Dendritic cell treated with granulocyte-macrophage colony-stimulating factor and Interleukin-4, amounts not matched to agents 40 ng/mL and 50 ng/mL, for 4 days (primary cell): ENCODE results near the gene CARD18.
A peak's percentile ranks its signal among the peaks of the same experiment; 100 is the strongest.

ENCODE experiments used
- H3K27ac Mint-ChIP-seq: one replicate; pipeline ENCODE4 v1.8.0; 2022; ENCODE audit warnings: mild to moderate bottlenecking, mixed read lengths
- H3K27me3 Mint-ChIP-seq: one replicate; pipeline ENCODE4 v1.8.0; 2022; ENCODE audit warnings: mild to moderate bottlenecking, mixed read lengths
- H3K36me3 Mint-ChIP-seq: one replicate; pipeline ENCODE4 v1.8.0; 2022; ENCODE audit warnings: low read depth, mixed read lengths
- H3K4me1 Mint-ChIP-seq: one replicate; pipeline ENCODE4 v1.8.0; 2022; ENCODE audit warnings: low read depth, mixed read lengths
- H3K4me3 Mint-ChIP-seq: one replicate; pipeline ENCODE4 v1.8.0; 2022; ENCODE audit warnings: mild to moderate bottlenecking, moderate library complexity, mixed read lengths
- H3K9me3 Mint-ChIP-seq: one replicate; pipeline ENCODE4 v1.8.0; 2022; ENCODE audit warnings: mixed read lengths
- intact Hi-C: fragments of 100-400 bp; cut with micrococcal nuclease; formaldehyde crosslinking; loops from one replicate; pipeline ENCODE4 v1.15.0; 2022

CARD18 gene

GRCh38 chr11:105155679-105156078 lies 16.1 kb upstream of the CARD18 start:
- H3K4me1 Mint-ChIP-seq = peaks cover 10% of the 10 kb centered on the region
- no peaks in the 10 kb centered on the region for H3K27me3 Mint-ChIP-seq
- H3K9me3 Mint-ChIP-seq = peaks cover 9% of the 10 kb centered on the region
- intact Hi-C loops = no loop called here
- no peak overlapping the region for H3K4me3 Mint-ChIP-seq
- no peaks in the 10 kb centered on the region for H3K36me3 Mint-ChIP-seq
- no peak overlapping the region for H3K27ac Mint-ChIP-seq

- Mint-ChIP-seq H3K27ac (no peak overlapping the region), H3K4me1 (peaks cover 8% of the 10 kb centered on the region), H3K27me3 (no peaks in the 10 kb centered on the region), H3K4me3 (no peak overlapping the region), H3K36me3 (no peaks in the 10 kb centered on the region), H3K9me3 (peaks cover 9% of the 10 kb centered on the region)
- intact Hi-C loops = no loop called here
Observed at GRCh38 chr11:105153392-105153791, 13.8 kb upstream of the CARD18 start.

- Mint-ChIP-seq H3K36me3 (no peaks in the 10 kb centered on the region), H3K4me1 (peaks cover 5% of the 10 kb centered on the region), H3K9me3 (peaks cover 9% of the 10 kb centered on the region), H3K27ac (no peak overlapping the region), H3K27me3 (no peaks in the 10 kb centered on the region), H3K4me3 (no peak overlapping the region)
- intact Hi-C loops = no loop called here
Observed at GRCh38 chr11:105152560-105152959, 13.0 kb upstream of the CARD18 start.

GRCh38 chr11:105152021-105152512 lies 12.5 kb upstream of the CARD18 start:
- Mint-ChIP-seq H3K4me3 (no peak overlapping the region), H3K36me3 (no peaks in the 10 kb centered on the region), H3K9me3 (peaks cover 9% of the 10 kb centered on the region), H3K27ac (no peak overlapping the region), H3K27me3 (no peaks in the 10 kb centered on the region), H3K4me1 (peaks cover 5% of the 10 kb centered on the region)
- intact Hi-C loops = no loop called here

GRCh38 chr11:105149477-105149876 lies 9.9 kb upstream of the CARD18 start:
- H3K27me3 Mint-ChIP-seq = no peaks in the 10 kb centered on the region
- no peaks in the 10 kb centered on the region for H3K36me3 Mint-ChIP-seq
- no peak overlapping the region for H3K27ac Mint-ChIP-seq
- H3K4me3 Mint-ChIP-seq = no peak overlapping the region
- no peaks in the 10 kb centered on the region for H3K9me3 Mint-ChIP-seq
- intact Hi-C loops = no loop called here
- peaks cover 5% of the 10 kb centered on the region for H3K4me1 Mint-ChIP-seq

- no peaks in the 10 kb centered on the region for H3K9me3 Mint-ChIP-seq
- no peaks in the 10 kb centered on the region for H3K27me3 Mint-ChIP-seq
- H3K36me3 Mint-ChIP-seq = no peaks in the 10 kb centered on the region
- intact Hi-C loops = no loop called here
- peaks cover 11% of the 10 kb centered on the region for H3K4me1 Mint-ChIP-seq
- H3K4me3 Mint-ChIP-seq = no peak overlapping the region
- no peak overlapping the region for H3K27ac Mint-ChIP-seq
Observed at GRCh38 chr11:105148241-105148640, 8.7 kb upstream of the CARD18 start.

GRCh38 chr11:105144887-105145286 lies 5.3 kb upstream of the CARD18 start:
- Mint-ChIP-seq H3K36me3 (no peaks in the 10 kb centered on the region), H3K27me3 (no peaks in the 10 kb centered on the region), H3K27ac (no peak overlapping the region), H3K4me3 (no peak overlapping the region), H3K9me3 (no peaks in the 10 kb centered on the region), H3K4me1 (peaks cover 9% of the 10 kb centered on the region)
- intact Hi-C loops = no loop called here

- no peaks in the 10 kb centered on the region for H3K27me3 Mint-ChIP-seq
- H3K9me3 Mint-ChIP-seq = no peaks in the 10 kb centered on the region
- no peak overlapping the region for H3K27ac Mint-ChIP-seq
- H3K4me1 Mint-ChIP-seq = peaks cover 9% of the 10 kb centered on the region
- H3K36me3 Mint-ChIP-seq = no peaks in the 10 kb centered on the region
- no peak overlapping the region for H3K4me3 Mint-ChIP-seq
- intact Hi-C loops = no loop called here
Observed at GRCh38 chr11:105142167-105142566, 2.6 kb upstream of the CARD18 start.

GRCh38 chr11:105137286-105137685 lies 2.3 kb downstream of the CARD18 start:
- no peaks in the 10 kb centered on the region for H3K36me3 Mint-ChIP-seq
- H3K27me3 Mint-ChIP-seq = no peaks in the 10 kb centered on the region
- intact Hi-C loops = no loop called here
- H3K4me3 Mint-ChIP-seq = no peak overlapping the region
- no peaks in the 10 kb centered on the region for H3K4me1 Mint-ChIP-seq
- peaks cover 19% of the 10 kb centered on the region for H3K9me3 Mint-ChIP-seq
- H3K27ac Mint-ChIP-seq = no peak overlapping the region

- H3K36me3 Mint-ChIP-seq = no peaks in the 10 kb centered on the region
- intact Hi-C loops = no loop called here
- H3K4me3 Mint-ChIP-seq = no peak overlapping the region
- peaks cover 27% of the 10 kb centered on the region for H3K9me3 Mint-ChIP-seq
- H3K27me3 Mint-ChIP-seq = no peaks in the 10 kb centered on the region
- H3K27ac Mint-ChIP-seq = no peak overlapping the region
- H3K4me1 Mint-ChIP-seq = no peaks in the 10 kb centered on the region
Observed at GRCh38 chr11:105135883-105136282, 3.7 kb downstream of the CARD18 start.

GRCh38 chr11:105132716-105133511 lies 6.7 kb downstream of the CARD18 start:
- no peaks in the 10 kb centered on the region for H3K36me3 Mint-ChIP-seq

GRCh38 chr11:105130189-105130813 lies 9.3 kb downstream of the CARD18 start:
- Mint-ChIP-seq H3K9me3 (peaks cover 53% of the 10 kb centered on the region), H3K27me3 (no peaks in the 10 kb centered on the region), H3K4me3 (no peak overlapping the region), H3K4me1 (no peaks in the 10 kb centered on the region), H3K27ac (no peak overlapping the region), H3K36me3 (no peaks in the 10 kb centered on the region)
- intact Hi-C loops = no loop called here

More at GRCh38 chr11:105132716-105133511, 6.7 kb downstream of the CARD18 start:
- H3K27ac Mint-ChIP-seq = no peak overlapping the region
- no peak overlapping the region for H3K4me3 Mint-ChIP-seq
- no peaks in the 10 kb centered on the region for H3K4me1 Mint-ChIP-seq
- H3K27me3 Mint-ChIP-seq = no peaks in the 10 kb centered on the region
- peaks cover 46% of the 10 kb centered on the region for H3K9me3 Mint-ChIP-seq
- intact Hi-C loops = no loop called here

- Mint-ChIP-seq H3K9me3 (peaks cover 27% of the 10 kb centered on the region), H3K4me3 (no peak overlapping the region), H3K36me3 (no peaks in the 10 kb centered on the region), H3K4me1 (peaks cover 5% of the 10 kb centered on the region), H3K27ac (no peak overlapping the region), H3K27me3 (no peaks in the 10 kb centered on the region)
- intact Hi-C loops = no loop called here
Observed at GRCh38 chr11:105124756-105125155, 14.8 kb downstream of the CARD18 start.

GRCh38 chr11:105111145-105111944 lies 28.2 kb downstream of the CARD18 start:
- H3K9me3 Mint-ChIP-seq = no peaks in the 10 kb centered on the region
- H3K4me1 Mint-ChIP-seq = peaks cover 24% of the 10 kb centered on the region
- intact Hi-C loops = no loop called here
- H3K27me3 Mint-ChIP-seq = no peaks in the 10 kb centered on the region
- no peaks in the 10 kb centered on the region for H3K36me3 Mint-ChIP-seq
- H3K27ac Mint-ChIP-seq = peak overlapping the region; percentile 50
- H3K4me3 Mint-ChIP-seq = no peak overlapping the region
